Type B pancreatic cell (in vitro differentiated cells): Measurements from ENCODE around the gene MTPN. TPM values are rescaled to one million over a fixed set of nuclear protein-coding genes. Genes with fewer than 3 reads are reported as not detected.

ENCODE experiments used
- DNase-seq: peaks from one replicate; pipeline ENCODE4 v3.0.0; 2021; ENCODE audit warnings: mixed read lengths; ENCODE audit not compliant: unreplicated experiment; ENCODE audit errors: extremely low spot score
- H3K27ac Mint-ChIP-seq: 2 replicates; pipeline ENCODE4 v1.8.0; 2021; ENCODE audit warnings: mild to moderate bottlenecking, mixed read lengths
- H3K27me3 Mint-ChIP-seq: 2 replicates; pipeline ENCODE4 v1.8.0; 2021; ENCODE audit warnings: mixed read lengths
- H3K36me3 Mint-ChIP-seq: 2 replicates; pipeline ENCODE4 v1.8.0; 2021; ENCODE audit warnings: mixed read lengths
- H3K4me1 Mint-ChIP-seq: one replicate; pipeline ENCODE4 v1.8.0; 2021; ENCODE audit warnings: mixed read lengths; ENCODE audit not compliant: unreplicated experiment
- H3K4me3 Mint-ChIP-seq: 2 replicates; pipeline ENCODE4 v1.8.0; 2021; ENCODE audit warnings: mild to moderate bottlenecking, mixed read lengths
- H3K9me3 Mint-ChIP-seq: 2 replicates; pipeline ENCODE4 v1.8.0; 2021; ENCODE audit warnings: mixed read lengths
- total RNA-seq: library from RNA; stranded (reverse); gene quantifications from 2 replicates; pipeline ENCODE4 v1.2.1, GENCODE V29; 2021; ENCODE audit warnings: low replicate concordance
- TF ChIP-seq, protein P1 (sequence below): fragments of 200-600 bp; sonication (generic); conservative IDR thresholded peaks from 2 replicates; pipeline ENCODE4 v1.5.0; 2021; ENCODE audit warnings: antibody characterized with exemption, mild to moderate bottlenecking

MTPN gene
- total RNA-seq, 1 donor from 2014 or later = 104 TPM

DNA sequence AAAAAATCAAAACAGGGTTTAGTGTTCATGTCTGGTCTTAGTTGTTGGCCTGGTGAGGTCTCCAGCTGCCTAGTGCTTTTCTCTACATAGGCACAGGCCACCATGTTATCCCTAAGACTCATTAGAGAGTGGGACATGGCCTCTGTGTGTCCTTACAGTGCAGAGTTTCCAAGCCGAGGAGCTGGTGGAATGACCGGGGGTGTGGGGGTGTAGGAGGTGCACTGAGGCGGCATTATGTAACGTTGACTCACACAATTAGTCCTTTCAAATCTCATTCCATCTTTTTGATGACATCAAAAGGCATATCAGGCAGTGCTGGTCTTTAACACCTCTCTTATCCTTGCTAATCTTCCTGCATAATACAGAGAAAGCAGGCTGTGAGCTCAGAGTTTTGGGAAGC is 71.3 kb downstream of the MTPN start:
- H3K4me1 Mint-ChIP-seq = no peaks in the 10 kb centered on the region
- no peak overlapping the region for H3K4me3 Mint-ChIP-seq
- H3K27ac Mint-ChIP-seq = no peak overlapping the region
- no peaks in the 10 kb centered on the region for H3K27me3 Mint-ChIP-seq
- no peaks in the 10 kb centered on the region for H3K36me3 Mint-ChIP-seq
- no peak for DNase-seq
- peaks cover 5% of the 10 kb centered on the region for H3K9me3 Mint-ChIP-seq
- TF ChIP-seq, protein P1, sequence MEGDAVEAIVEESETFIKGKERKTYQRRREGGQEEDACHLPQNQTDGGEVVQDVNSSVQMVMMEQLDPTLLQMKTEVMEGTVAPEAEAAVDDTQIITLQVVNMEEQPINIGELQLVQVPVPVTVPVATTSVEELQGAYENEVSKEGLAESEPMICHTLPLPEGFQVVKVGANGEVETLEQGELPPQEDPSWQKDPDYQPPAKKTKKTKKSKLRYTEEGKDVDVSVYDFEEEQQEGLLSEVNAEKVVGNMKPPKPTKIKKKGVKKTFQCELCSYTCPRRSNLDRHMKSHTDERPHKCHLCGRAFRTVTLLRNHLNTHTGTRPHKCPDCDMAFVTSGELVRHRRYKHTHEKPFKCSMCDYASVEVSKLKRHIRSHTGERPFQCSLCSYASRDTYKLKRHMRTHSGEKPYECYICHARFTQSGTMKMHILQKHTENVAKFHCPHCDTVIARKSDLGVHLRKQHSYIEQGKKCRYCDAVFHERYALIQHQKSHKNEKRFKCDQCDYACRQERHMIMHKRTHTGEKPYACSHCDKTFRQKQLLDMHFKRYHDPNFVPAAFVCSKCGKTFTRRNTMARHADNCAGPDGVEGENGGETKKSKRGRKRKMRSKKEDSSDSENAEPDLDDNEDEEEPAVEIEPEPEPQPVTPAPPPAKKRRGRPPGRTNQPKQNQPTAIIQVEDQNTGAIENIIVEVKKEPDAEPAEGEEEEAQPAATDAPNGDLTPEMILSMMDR = no peak

DNA sequence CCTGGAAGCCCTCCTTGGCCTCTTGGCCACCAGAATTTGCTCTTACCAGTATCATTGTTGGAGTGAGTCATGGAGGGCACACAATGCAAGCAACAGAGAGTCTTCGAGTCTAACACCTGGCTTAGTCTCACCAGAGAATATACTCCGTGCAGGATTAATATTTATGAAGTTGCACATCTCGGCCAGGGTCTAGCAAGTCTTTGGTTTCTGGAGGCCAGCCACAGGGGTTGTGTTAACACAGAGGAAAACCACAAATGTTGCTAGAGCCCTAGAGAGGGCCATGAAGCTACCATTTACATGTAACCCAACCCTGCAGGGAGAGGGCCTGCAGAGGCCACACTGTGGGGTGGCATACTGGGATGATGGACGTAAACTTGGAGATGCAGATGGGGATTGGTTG is 71.8 kb downstream of the MTPN start:
- H3K9me3 Mint-ChIP-seq = peaks cover 5% of the 10 kb centered on the region
- H3K27me3 Mint-ChIP-seq = no peaks in the 10 kb centered on the region
- no peak overlapping the region for H3K4me3 Mint-ChIP-seq
- no peaks in the 10 kb centered on the region for H3K36me3 Mint-ChIP-seq
- no peak for DNase-seq
- H3K27ac Mint-ChIP-seq = no peak overlapping the region
- no peaks in the 10 kb centered on the region for H3K4me1 Mint-ChIP-seq
- TF ChIP-seq, protein P1 = no peak

DNA sequence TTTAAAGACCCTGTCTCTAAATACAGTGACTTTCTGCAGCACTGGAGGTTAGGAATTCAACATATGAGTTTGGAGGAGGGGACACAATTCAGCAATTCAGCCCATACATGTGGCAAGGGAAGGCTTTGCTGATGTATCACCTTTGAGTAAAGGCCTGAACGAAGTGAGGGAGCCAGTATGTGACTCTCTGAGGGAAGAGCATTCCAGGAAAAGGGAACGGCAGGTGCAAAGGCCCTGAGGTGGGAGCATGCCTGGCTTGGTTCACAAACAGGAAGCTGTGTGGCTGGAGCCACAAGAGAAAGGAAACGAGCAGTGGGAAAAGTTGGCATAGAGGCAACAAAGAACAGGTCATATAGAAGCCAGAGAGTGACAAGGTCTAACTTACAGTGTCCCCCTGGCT is 72.9 kb downstream of the MTPN start:
- H3K4me3 Mint-ChIP-seq = no peak overlapping the region
- H3K36me3 Mint-ChIP-seq = no peaks in the 10 kb centered on the region
- H3K27me3 Mint-ChIP-seq = no peaks in the 10 kb centered on the region
- TF ChIP-seq, protein P1 = no peak
- peaks cover 5% of the 10 kb centered on the region for H3K9me3 Mint-ChIP-seq
- H3K4me1 Mint-ChIP-seq = no peaks in the 10 kb centered on the region
- DNase-seq = no peak
- no peak overlapping the region for H3K27ac Mint-ChIP-seq

DNA sequence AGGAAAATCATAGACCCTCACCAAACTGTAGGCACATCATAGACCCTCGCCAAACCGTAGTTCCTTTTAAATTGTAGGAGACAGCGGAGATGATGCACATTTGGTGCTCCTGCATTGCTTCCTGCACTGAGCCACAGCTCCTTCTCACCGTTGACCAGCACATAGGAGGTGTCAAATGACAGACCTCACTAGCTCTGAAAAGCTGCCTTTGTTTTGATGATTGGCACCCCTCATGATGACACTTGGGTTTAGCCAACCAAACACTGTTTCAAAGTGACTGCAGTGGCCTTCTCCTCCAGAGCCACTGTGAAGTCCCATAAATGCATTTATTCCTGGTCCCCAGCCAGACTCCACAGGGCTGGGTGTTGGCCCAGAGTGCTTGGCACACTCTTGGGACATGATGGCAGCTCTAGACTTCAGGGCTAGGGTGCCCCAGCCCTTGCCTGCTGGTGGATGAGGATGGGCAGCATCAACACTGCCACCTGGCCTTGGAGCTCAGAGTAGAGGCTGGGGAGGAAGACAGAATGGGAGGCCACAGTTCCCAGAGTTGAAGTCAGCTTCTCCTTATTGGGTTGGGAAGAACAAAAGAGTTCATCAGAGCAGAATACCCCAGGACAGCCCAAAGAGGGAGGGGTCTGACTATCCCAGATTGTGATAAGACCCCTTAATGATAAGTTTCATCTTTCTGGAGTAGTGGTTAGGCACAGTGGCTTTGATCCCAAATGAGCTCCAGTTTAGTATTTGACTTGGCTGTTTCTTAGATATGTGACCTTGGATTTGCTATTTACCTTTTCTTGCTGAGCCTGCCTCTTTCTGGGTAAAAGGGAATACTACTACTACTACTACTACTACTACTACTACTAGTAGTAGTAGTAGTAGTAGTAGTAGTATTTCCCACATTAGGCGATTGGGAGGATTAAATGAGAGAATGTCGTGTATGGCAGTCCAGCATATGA is 75.3 kb downstream of the MTPN start:
- no peaks in the 10 kb centered on the region for H3K27me3 Mint-ChIP-seq
- H3K36me3 Mint-ChIP-seq = no peaks in the 10 kb centered on the region
- TF ChIP-seq, protein P1 = no peak
- H3K4me1 Mint-ChIP-seq = no peaks in the 10 kb centered on the region
- no peak for DNase-seq
- H3K27ac Mint-ChIP-seq = no peak overlapping the region
- H3K4me3 Mint-ChIP-seq = no peak overlapping the region
- H3K9me3 Mint-ChIP-seq = peaks cover 5% of the 10 kb centered on the region

DNA sequence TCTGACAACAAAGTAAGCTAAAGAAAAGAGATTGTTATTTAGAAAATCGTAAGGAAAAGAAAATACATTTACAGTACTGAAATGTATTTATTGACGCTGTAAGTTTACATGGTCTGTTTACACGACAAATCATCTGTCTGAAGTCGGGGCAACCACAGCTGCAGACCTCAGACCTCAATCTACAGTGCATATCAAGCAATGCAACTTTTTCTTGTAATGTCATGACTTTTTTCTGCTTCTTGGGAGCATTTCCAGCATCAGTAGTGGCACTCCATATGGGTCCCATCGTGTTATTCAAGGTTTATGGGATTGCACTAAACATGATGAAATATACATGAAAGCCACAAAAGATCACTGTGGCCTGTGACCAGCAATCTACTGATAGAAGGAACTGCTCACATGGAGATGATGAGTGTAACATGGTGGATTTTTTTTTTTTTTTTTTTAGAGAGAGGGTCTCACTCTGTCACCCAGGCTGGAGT is 77.1 kb downstream of the MTPN start:
- Mint-ChIP-seq H3K4me3 (no peak overlapping the region), H3K9me3 (peaks cover 5% of the 10 kb centered on the region), H3K36me3 (no peaks in the 10 kb centered on the region), H3K27me3 (no peaks in the 10 kb centered on the region), H3K27ac (no peak overlapping the region), H3K4me1 (no peaks in the 10 kb centered on the region)
- DNase-seq = no peak
- TF ChIP-seq, protein P1 = no peak
